ENCODE results near the gene TINAGL1. TPM values are rescaled to one million over a fixed set of nuclear protein-coding genes. Genes with fewer than 3 reads are reported as not detected.

TINAGL1 gene
- total RNA-seq, 1 donor from 2014 or later, result 5.7 TPM

DNA sequence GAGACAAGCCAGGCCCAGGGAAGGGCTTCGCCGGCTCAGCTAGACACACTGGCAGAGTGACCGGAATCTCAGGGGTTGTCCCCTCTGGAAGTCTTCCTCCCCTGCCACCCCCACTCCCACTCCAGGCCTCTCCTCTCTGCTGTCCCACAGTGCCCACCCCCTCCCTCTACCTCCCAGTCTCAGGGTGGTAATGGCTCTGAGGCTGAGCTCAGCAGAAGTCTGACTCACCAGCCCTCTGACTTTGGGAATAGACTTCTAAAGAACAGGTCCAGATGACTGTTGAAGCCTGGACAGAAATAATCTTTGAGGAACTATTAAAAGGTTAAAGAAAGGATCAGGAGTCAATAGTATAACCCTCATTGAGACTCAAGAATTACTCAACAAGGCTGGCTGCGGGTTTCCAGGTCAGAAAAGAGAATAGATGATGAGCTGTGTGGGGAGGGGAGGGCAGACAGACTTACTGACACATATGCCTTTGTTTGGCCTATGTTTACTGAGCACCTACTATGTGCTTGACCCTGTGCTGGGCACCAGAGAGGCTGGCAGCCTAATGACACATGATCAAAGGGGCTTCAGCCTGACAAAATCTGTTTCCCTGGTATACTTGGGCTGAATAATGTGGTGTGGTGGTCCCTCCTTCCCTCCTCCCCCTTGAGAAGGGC, 49.4 kb downstream of the TINAGL1 start:
- peak overlapping the region; percentile 67 for H3K4me2 ChIP-seq (ENCODE audit: low read length)
- no peak overlapping the region for H3K4me3 ChIP-seq (ENCODE audit: insufficient read depth, low read depth, low read length)
- H3K4me1 ChIP-seq (ENCODE audit: insufficient read depth, low read length), result peaks cover 35% of the 10 kb centered on the region
- no peaks in the 10 kb centered on the region for H3K27me3 ChIP-seq (ENCODE audit: insufficient read depth, low read length)
- H3K4me1 Mint-ChIP-seq (ENCODE audit: low read depth, unreplicated experiment), result peaks cover 35% of the 10 kb centered on the region
- peak overlapping the region; percentile 43 for H3K9ac ChIP-seq (ENCODE audit: low read length)
- FAIRE-seq (no peak), DNase-seq (ENCODE audit: low read depth) (peak; percentile 68)
- H3K4me3 Mint-ChIP-seq (ENCODE audit: unreplicated experiment), result peak overlapping the region; percentile 35
- peak overlapping the region; percentile 84 for H3K27ac Mint-ChIP-seq (ENCODE audit: unreplicated experiment)
- peak overlapping the region; percentile 27 for H3K27ac ChIP-seq (ENCODE audit: low read depth, low read length)
- peaks cover 11% of the 10 kb centered on the region for H3K36me3 ChIP-seq (ENCODE audit: insufficient read depth, low read length)
- peaks cover 16% of the 10 kb centered on the region for H3K36me3 Mint-ChIP-seq (ENCODE audit: low read depth, unreplicated experiment)
- H3K79me2 ChIP-seq (ENCODE audit: insufficient read depth, low read length), result no peaks in the 10 kb centered on the region
- H3K27me3 Mint-ChIP-seq (ENCODE audit: low read depth, unreplicated experiment), result peaks cover under 1% of the 10 kb centered on the region
- no peaks in the 10 kb centered on the region for H3K9me3 ChIP-seq (ENCODE audit: insufficient read depth, low read depth, low read length)
- TF ChIP-seq, protein P1, sequence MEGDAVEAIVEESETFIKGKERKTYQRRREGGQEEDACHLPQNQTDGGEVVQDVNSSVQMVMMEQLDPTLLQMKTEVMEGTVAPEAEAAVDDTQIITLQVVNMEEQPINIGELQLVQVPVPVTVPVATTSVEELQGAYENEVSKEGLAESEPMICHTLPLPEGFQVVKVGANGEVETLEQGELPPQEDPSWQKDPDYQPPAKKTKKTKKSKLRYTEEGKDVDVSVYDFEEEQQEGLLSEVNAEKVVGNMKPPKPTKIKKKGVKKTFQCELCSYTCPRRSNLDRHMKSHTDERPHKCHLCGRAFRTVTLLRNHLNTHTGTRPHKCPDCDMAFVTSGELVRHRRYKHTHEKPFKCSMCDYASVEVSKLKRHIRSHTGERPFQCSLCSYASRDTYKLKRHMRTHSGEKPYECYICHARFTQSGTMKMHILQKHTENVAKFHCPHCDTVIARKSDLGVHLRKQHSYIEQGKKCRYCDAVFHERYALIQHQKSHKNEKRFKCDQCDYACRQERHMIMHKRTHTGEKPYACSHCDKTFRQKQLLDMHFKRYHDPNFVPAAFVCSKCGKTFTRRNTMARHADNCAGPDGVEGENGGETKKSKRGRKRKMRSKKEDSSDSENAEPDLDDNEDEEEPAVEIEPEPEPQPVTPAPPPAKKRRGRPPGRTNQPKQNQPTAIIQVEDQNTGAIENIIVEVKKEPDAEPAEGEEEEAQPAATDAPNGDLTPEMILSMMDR (IDR thresholded peaks at IDR 0.05; ENCODE audit: insufficient read depth, low read depth, low read length), result no peak
- no peak for TF ChIP-seq EZH2 (IDR thresholded peaks at IDR 0.05; ENCODE audit: insufficient read depth, low read length)
- H2AFZ ChIP-seq (ENCODE audit: low read depth, low read length), result no peak overlapping the region
- H4K20me1 ChIP-seq (ENCODE audit: insufficient read depth, low read length), result peaks cover 40% of the 10 kb centered on the region
- H3K9me3 Mint-ChIP-seq (ENCODE audit: unreplicated experiment), result no peaks in the 10 kb centered on the region

DNA sequence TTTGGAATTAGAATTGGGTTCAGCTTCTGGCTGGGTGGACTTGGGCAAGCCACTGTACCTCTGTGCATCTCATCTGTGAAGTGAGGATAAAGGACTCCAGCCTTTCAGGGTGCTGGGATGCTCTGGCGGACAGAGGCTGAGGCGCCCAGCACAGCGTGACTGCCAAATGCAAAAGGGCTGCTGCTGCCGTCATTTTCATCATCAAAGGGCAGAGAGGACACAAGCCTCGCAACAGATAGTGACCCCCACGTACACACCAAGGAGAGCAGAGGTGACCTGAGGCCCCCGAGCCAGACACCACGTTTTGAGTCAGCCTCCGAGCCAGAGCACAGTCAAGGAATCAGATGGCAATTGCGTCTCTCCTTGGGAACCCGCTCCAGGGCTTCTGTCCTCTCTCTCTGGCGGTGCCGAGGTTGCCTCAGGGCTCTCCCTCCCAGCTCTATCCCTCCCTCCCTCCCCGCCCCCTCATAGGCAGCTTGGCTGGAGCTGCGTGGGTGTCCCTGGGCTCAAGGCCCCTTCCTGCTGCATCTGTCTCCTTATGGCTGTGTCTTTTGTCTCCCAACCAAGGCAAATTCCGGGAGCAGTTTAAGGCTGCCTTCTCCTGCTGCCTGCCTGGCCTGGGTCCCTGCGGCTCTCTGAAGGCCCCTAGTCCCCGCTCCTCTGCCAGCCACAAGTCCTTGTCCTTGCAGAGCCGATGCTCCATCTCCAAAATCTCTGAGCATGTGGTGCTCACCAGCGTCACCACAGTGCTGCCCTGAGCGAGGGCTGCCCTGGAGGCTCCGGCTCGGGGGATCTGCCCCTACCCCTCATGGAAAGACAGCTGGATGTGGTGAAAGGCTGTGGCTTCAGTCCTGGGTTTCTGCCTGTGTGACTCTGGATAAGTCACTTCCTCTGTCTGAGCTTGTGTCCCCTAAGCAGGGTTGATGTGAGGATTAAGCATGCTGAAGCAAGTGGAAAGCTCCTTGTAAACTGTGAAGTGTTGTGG, 50.2 kb downstream of the TINAGL1 start:
- H4K20me1 ChIP-seq (ENCODE audit: insufficient read depth, low read length), result peaks cover 47% of the 10 kb centered on the region
- no peaks in the 10 kb centered on the region for H3K9me3 ChIP-seq (ENCODE audit: insufficient read depth, low read depth, low read length)
- Mint-ChIP-seq H3K27me3 (ENCODE audit: low read depth, unreplicated experiment) (no peaks in the 10 kb centered on the region), H3K27ac (ENCODE audit: unreplicated experiment) (peak overlapping the region; percentile 84), H3K36me3 (ENCODE audit: low read depth, unreplicated experiment) (peaks cover 23% of the 10 kb centered on the region), H3K4me1 (ENCODE audit: low read depth, unreplicated experiment) (peaks cover 35% of the 10 kb centered on the region), H3K4me3 (ENCODE audit: unreplicated experiment) (no peak overlapping the region), H3K9me3 (ENCODE audit: unreplicated experiment) (no peaks in the 10 kb centered on the region)
- peak overlapping the region; percentile 67 for H3K4me2 ChIP-seq (ENCODE audit: low read length)
- DNase-seq (ENCODE audit: low read depth), result peak; percentile 14
- no peaks in the 10 kb centered on the region for H3K79me2 ChIP-seq (ENCODE audit: insufficient read depth, low read length)
- H3K9ac ChIP-seq (ENCODE audit: low read length), result peak overlapping the region; percentile 43
- FAIRE-seq, result peak; percentile 39
- H3K36me3 ChIP-seq (ENCODE audit: insufficient read depth, low read length), result peaks cover 11% of the 10 kb centered on the region
- H2AFZ ChIP-seq (ENCODE audit: low read depth, low read length), result peak overlapping the region; percentile 14
- H3K4me3 ChIP-seq (ENCODE audit: insufficient read depth, low read depth, low read length), result no peak overlapping the region
- H3K4me1 ChIP-seq (ENCODE audit: insufficient read depth, low read length), result peaks cover 35% of the 10 kb centered on the region
- no peaks in the 10 kb centered on the region for H3K27me3 ChIP-seq (ENCODE audit: insufficient read depth, low read length)
- TF ChIP-seq, protein P1 (IDR thresholded peaks at IDR 0.05; ENCODE audit: insufficient read depth, low read depth, low read length), result no peak
- no peak for TF ChIP-seq EZH2 (IDR thresholded peaks at IDR 0.05; ENCODE audit: insufficient read depth, low read length)
- H3K27ac ChIP-seq (ENCODE audit: low read depth, low read length), result peak overlapping the region; percentile 27

Measured in astrocyte (in vitro differentiated cells and primary cell).